Lower leg skin (tissue), 4 donors: ENCODE results near the gene FBXW4. TPM values are rescaled to one million over a fixed set of nuclear protein-coding genes. Genes with fewer than 3 reads are reported as not detected.
"Not testable (repeated sequence)": the region's sequence is repeated elsewhere in the genome, so short reads cannot be mapped to it uniquely, and the experiment has no call there.

Experiments used
- DNase-seq, 2 donors: peaks; one replicate each; pipeline ENCODE4 v3.0.0-alpha.2; 2019; ENCODE audit warnings: low spot score in 2 of 2
- H3K4me3 ChIP-seq: fragments of 200-600 bp; sonication (generic); 2 replicates; pipeline ENCODE4 v1.5.1; 2017; ENCODE audit warnings: mild to moderate bottlenecking, low read depth; ENCODE audit not compliant: poor library complexity, severe bottlenecking
- CTCF ChIP-seq, 3 donors: fragments of 450-650 bp; IDR thresholded peaks; one replicate each; pipeline ENCODE4 v1.5.1; 2016; ENCODE audit warnings: antibody characterized with exemption in 3 of 3, mild to moderate bottlenecking in 3 of 3, moderate library complexity in 2 of 3
- POLR2A ChIP-seq, 2 donors: fragments of 450-650 bp; IDR thresholded peaks; one replicate each; pipeline ENCODE4 v1.6.1; 2016 to 2017; ENCODE audit warnings: antibody characterized with exemption in 2 of 2, mild to moderate bottlenecking in 1 of 2, moderate library complexity in 1 of 2
- WGBS, 2 donors: methylation state at CpG; one replicate each; pipeline ENCODE4 v1.1.5; 2018; 5-methylcytosine and 5-hydroxymethylcytosine counted together
- intact Hi-C: fragments of 100-400 bp; cut with DNase I; formaldehyde crosslinking; loops from one replicate; pipeline ENCODE4 v1.15.0; 2023; ENCODE audit warnings: low total_unique reads
- total RNA-seq, 4 donors: library from RNA; depleted of rRNA; stranded (reverse); fragments of >200 nt; gene quantifications; one replicate each; pipeline ENCODE4 v1.1.0, GENCODE V29; 2016

Gene FBXW4
- total RNA-seq, 4 donors from 2014 or later = 51.9 to 102 (median 69.6) TPM

DNA sequence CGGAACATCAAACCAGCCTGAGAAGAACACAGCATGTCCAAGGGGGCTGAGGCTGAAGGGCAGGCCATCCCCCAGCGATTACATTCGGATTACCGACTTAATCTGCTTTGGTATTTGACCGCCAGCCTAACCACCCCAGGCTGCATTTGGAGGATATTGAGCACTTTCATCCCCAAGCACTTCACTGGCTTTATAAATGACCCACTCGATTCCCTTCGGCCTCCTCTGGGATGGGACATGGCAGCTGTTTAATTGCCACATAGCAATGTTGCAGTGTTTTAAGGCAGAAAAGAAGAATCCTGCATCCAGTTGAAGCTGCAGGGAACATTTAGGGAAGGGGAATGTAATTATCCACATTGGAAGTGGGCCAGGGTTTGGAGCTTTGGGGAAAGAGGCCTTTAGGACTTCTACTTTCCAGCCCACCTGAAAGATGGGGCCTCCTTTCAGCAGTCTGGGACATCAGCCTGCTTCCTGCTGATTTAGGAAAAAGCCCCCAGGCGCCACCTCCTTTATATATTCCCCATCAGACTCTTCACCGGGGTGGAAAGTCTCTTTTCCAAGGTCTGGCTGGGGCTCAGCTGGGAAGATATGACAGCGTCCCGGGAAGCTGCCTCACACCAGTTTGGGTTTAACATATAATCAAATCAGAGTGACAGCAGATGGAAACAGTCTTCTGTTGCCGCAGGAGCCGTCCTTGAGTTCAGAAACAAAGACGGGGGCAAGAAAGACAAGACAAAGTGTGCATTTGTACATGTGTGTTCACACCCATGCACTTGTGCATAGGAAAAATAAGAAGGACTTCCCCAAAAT lies 97.7 kb downstream of the FBXW4 start:
- no peak for DNase-seq
- intact Hi-C loops = no loop called here
- H3K4me3 ChIP-seq = no peak overlapping the region
- TF ChIP-seq POLR2A (IDR thresholded peaks at IDR 0.05) = no peak
- WGBS, 2 donors = 79% methylated on average over 14 of the region's 14 CpGs

- DNase-seq = no peak
Measured at GRCh38 chr10:101595591-101596433, 99.2 kb downstream of the FBXW4 start.

DNA sequence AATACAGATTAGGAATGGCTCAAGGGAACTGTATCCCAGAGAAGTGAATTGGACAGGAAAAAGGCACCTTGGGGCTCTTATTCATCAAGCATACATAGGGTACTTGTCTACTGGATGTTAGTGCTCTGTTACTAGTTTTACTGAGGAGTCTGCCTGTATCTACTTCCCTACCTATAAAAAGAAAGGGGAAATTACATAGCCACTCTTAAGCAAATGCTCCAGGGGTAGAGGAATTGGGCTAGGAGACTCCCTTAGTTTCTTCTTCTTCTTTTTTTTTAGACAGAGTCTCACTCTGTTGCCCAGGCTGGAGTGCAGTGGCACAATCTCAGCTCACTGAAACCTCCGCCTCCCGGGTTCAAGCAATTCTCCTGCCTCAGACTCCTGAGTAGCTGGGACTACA lies 101.6 kb downstream of the FBXW4 start:
- intact Hi-C loops, H3K4me3 ChIP-seq, DNase-seq: not testable (repeated sequence)
- 93 to 94% methylated on average over 2 of the region's 2 CpGs for WGBS, 2 donors

More at GRCh38 chr10:101595591-101596433, 99.2 kb downstream of the FBXW4 start:
- intact Hi-C loops = no loop called here
- TF ChIP-seq POLR2A (IDR thresholded peaks at IDR 0.05) = no peak
- TF ChIP-seq CTCF (IDR thresholded peaks at IDR 0.05) = no peak
- no peak overlapping the region for H3K4me3 ChIP-seq
- WGBS, 2 donors = 80 to 81% methylated on average over 13 of the region's 13 CpGs

- no peak overlapping the region for H3K4me3 ChIP-seq
- 57 to 61% methylated on average over 5 of the region's 5 CpGs for WGBS, 2 donors
- TF ChIP-seq CTCF (IDR thresholded peaks at IDR 0.05) = no peak
- TF ChIP-seq POLR2A (IDR thresholded peaks at IDR 0.05) = no peak
- DNase-seq = no peak
- intact Hi-C loops = no loop called here
Measured at GRCh38 chr10:101588879-101589278, 106.1 kb downstream of the FBXW4 start.

GRCh38 chr10:101587725-101588653 lies 107.0 kb downstream of the FBXW4 start, which contains the start of the genes DPCD and POLL:
TSS of gene DPCD (plus strand) at chr10:101588321. CDS start at chr10:101588337, 16 bp downstream.
TSS of gene POLL (minus strand) at chr10:101588257. CDS start at chr10:101587360, 897 bp downstream.
- DNase-seq = peak; percentile 95 to 99
- 1% methylated on average over 36 to 50 of the region's 50 CpGs for WGBS, 2 donors
- H3K4me3 ChIP-seq = peak within 1 kb of the TSS; percentile 67
- no peak for TF ChIP-seq POLR2A (IDR thresholded peaks at IDR 0.05)
- TF ChIP-seq CTCF (IDR thresholded peaks at IDR 0.05) = no peak
- intact Hi-C loops = no loop called here

DNA sequence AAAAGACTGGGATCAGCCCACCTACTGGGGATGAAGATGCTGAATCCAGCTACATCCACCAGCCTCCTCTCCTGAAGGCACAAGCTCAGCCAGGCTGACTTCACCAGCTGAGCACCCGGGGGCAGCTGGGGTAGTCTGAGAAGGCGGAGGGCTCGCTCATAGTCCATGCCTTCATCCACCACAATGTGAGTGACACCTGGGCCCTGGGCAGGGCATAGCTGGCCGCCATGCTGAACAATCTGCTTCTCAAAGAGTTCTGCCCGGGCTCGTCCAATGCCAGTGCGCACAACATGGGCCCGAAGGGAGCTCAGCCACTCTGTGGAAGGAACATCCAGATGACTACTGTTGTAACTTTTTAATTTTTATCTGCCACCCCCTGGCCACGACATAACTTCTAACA lies 109.1 kb downstream of the FBXW4 start:
- WGBS, 2 donors = 90 to 91% methylated on average over 9 of the region's 9 CpGs
- H3K4me3 ChIP-seq = no peak overlapping the region
- intact Hi-C loops = no loop called here
- DNase-seq = no peak
- TF ChIP-seq CTCF (IDR thresholded peaks at IDR 0.05) = no peak
- TF ChIP-seq POLR2A (IDR thresholded peaks at IDR 0.05) = no peak
